GM13976 (cell line): ENCODE results near the gene RBM20.

Experiments used
- DNase-seq: peaks from one replicate; pipeline ENCODE4 v3.0.0; 2012; ENCODE audit warnings: low spot score
- CTCF ChIP-seq: IDR thresholded peaks from 2 replicates; pipeline ENCODE4 v1.5.1; 2012; ENCODE audit warnings: borderline replicate concordance, mild to moderate bottlenecking; ENCODE audit not compliant: insufficient read depth; ENCODE audit errors: extremely low read depth, missing control alignments, control extremely low read depth
- in situ Hi-C: fragments of 300-500 bp; cut with MboI; formaldehyde crosslinking; loops from one replicate; pipeline ENCODE4 v1.12.0; 2022; ENCODE audit warnings: low sequenced_read_pairs, mixed read lengths, inconsistent platforms; ENCODE audit not compliant: unreplicated experiment

The RBM20 gene

GRCh38 chr10:110881905-110882304 is 237.8 kb downstream of the RBM20 start:
- in situ Hi-C loops, result loop anchor here (25.0 kb wide), 2 partner anchors 270 to 570 kb away; partner anchors contain the start of gene SMNDC1
- no peak for DNase-seq
- no peak for TF ChIP-seq CTCF

DNA sequence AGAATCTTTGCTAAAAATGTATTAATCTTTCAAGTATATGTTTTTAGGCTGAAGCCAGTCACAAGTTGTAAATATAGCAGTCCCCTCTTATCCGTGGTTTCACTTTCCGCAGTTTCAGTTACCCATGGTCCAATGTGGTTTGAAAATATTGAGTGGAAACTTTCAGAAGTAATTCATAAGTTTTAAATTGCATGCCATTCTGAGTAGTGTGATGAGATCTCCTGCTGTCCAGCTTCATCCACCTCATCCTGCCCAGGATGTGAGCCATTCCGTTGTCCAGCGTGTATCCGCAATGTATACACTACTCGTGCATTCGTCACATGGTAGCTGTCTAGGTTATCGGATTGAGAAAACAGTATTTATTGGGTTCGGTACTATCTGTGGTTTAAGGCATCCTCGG is 239.8 kb downstream of the RBM20 start:
- no peak for DNase-seq
- in situ Hi-C loops, result loop anchor here (25.0 kb wide), 2 partner anchors 272 to 572 kb away; partner anchors contain the start of gene SMNDC1
- TF ChIP-seq CTCF, result no peak

DNA sequence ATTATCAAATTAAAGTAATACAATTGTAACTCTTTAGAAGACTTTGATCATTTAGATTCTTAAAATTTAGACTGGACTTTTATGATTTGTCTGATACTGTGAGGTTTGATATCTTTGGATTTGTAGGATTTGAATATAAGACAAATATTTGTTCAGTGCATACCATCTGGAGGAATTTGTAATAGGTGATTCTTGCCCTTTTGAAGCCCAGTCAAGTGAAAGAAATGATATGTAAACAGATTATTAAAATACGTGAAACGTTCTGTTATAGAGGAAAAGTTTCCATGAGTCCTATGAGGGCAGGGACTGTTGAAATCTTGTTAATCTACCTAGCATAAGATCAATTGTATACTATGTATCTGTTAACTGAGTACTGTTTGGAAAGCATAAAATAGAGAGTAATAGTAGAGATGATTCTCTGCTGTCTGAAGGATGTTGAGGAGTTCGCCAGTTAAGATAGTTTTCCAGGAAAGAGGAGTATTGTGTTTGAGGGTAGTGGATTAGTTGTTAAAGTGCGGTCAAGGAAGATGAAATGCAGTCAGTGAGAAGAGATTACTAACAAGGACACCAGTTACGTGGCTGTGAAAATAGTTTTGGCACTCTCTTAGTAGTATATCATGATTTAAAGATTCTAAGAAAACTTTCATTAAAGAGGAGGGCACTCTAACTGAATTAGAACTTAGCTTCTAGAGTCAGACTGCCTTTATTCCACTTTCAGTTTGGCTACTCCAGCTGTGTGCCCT is 242.0 kb downstream of the RBM20 start:
- no peak for TF ChIP-seq CTCF
- no peak for DNase-seq
- in situ Hi-C loops, result loop anchor here (25.0 kb wide), 2 partner anchors 274 to 574 kb away; partner anchors contain the start of gene SMNDC1

GRCh38 chr10:110887560-110887959 is 243.4 kb downstream of the RBM20 start:
- in situ Hi-C loops, result loop anchor here (25.0 kb wide), 2 partner anchors 275 to 575 kb away; partner anchors contain the start of gene SMNDC1
- TF ChIP-seq CTCF, result no peak
- DNase-seq, result no peak
